Activated naive CD8-positive, alpha-beta T cell treated with anti-CD3 and anti-CD28 coated beads, Interleukin-2, amount 10 ng/mL, durations not matched to agents 7 days and 5 days (primary cell): Measurements from ENCODE around the gene RNU6-7. TPM values are rescaled to one million over a fixed set of nuclear protein-coding genes. Genes with fewer than 3 reads are reported as not detected.

Experiments
- ATAC-seq: fragments of 150-1000 bp; cut with Tn5 transposase; one replicate; pipeline ENCODE4 v1.10.0; 2021; ENCODE audit warnings: low read depth, moderate library complexity
- POLR2A ChIA-PET: fragments of 350-600 bp; sonication (Branson Sonifier 250); formaldehyde crosslinking; loops from one replicate; lab custom pipeline; 2021; ENCODE audit warnings: antibody characterized with exemption; lab: Charles Lee
- DNase-seq: peaks from one replicate; pipeline ENCODE4 v3.0.0; 2021
- H3K27ac Mint-ChIP-seq: one replicate; pipeline ENCODE4 v1.8.0; 2022; ENCODE audit warnings: mild to moderate bottlenecking, mixed read lengths
- H3K27me3 Mint-ChIP-seq: one replicate; pipeline ENCODE4 v1.8.0; 2022; ENCODE audit warnings: mild to moderate bottlenecking, moderate library complexity, mixed read lengths
- H3K36me3 Mint-ChIP-seq: one replicate; pipeline ENCODE4 v1.8.0; 2021; ENCODE audit warnings: mild to moderate bottlenecking, mixed read lengths
- H3K4me1 Mint-ChIP-seq: one replicate; pipeline ENCODE4 v1.8.0; 2021; ENCODE audit warnings: mixed read lengths
- H3K4me3 Mint-ChIP-seq: one replicate; pipeline ENCODE4 v1.8.0; 2022; ENCODE audit warnings: mild to moderate bottlenecking, moderate library complexity, mixed read lengths
- H3K9me3 Mint-ChIP-seq: one replicate; pipeline ENCODE4 v1.8.0; 2021; ENCODE audit warnings: mixed read lengths
- total RNA-seq, 2 experiments: library from RNA; stranded (reverse); gene quantifications; one replicate each; pipeline ENCODE4 v1.2.3, GENCODE V29; 2021

The RNU6-7 gene
- total RNA-seq, 2 experiments from 2014 or later, result not detected

- Mint-ChIP-seq H3K27me3 (peaks cover 17% of the 10 kb centered on the region), H3K4me1 (peaks cover 2% of the 10 kb centered on the region), H3K36me3 (no peaks in the 10 kb centered on the region), H3K9me3 (no peaks in the 10 kb centered on the region), H3K27ac (no peak overlapping the region), H3K4me3 (no peak overlapping the region)
- ATAC-seq (no peak), DNase-seq (no peak)
- POLR2A ChIA-PET, result no interaction called here
Measured at GRCh38 chr14:32195636-32196035, 6.2 kb upstream of the RNU6-7 start.

- peaks cover 14% of the 10 kb centered on the region for H3K4me1 Mint-ChIP-seq
- peaks cover 13% of the 10 kb centered on the region for H3K27me3 Mint-ChIP-seq
- POLR2A ChIA-PET, result interaction anchor here (1.2 kb wide), 1 partner anchor 120 kb away, joined by 4 read pairs; no protein-coding TSS in a partner anchor
- no peaks in the 10 kb centered on the region for H3K36me3 Mint-ChIP-seq
- H3K4me3 Mint-ChIP-seq, result no peak overlapping the region
- no peaks in the 10 kb centered on the region for H3K9me3 Mint-ChIP-seq
- H3K27ac Mint-ChIP-seq, result no peak overlapping the region
- DNase-seq, result no peak
- ATAC-seq, result no peak
Measured at GRCh38 chr14:32197919-32198318, 3.9 kb upstream of the RNU6-7 start.

- POLR2A ChIA-PET, result no interaction called here
- Mint-ChIP-seq H3K4me1 (peaks cover 28% of the 10 kb centered on the region), H3K27me3 (peaks cover 10% of the 10 kb centered on the region), H3K27ac (peak overlapping the region; percentile 99), H3K36me3 (peaks cover 1% of the 10 kb centered on the region), H3K9me3 (no peaks in the 10 kb centered on the region), H3K4me3 (peak overlapping the region; percentile 90)
- no peak for DNase-seq
- ATAC-seq, result no peak
Measured at GRCh38 chr14:32200368-32201192, 1.3 kb upstream of the RNU6-7 start.

- peak overlapping the region; percentile 90 for H3K4me3 Mint-ChIP-seq
- H3K9me3 Mint-ChIP-seq, result no peaks in the 10 kb centered on the region
- peaks cover 34% of the 10 kb centered on the region for H3K4me1 Mint-ChIP-seq
- peak; percentile 55 for ATAC-seq
- POLR2A ChIA-PET, result interaction anchor here (1.4 kb wide), 1 partner anchor 125 kb away, joined by 3 read pairs; no protein-coding TSS in a partner anchor
- H3K27me3 Mint-ChIP-seq, result peaks cover 6% of the 10 kb centered on the region
- H3K36me3 Mint-ChIP-seq, result peaks cover 1% of the 10 kb centered on the region
- DNase-seq, result peak; percentile 79
- H3K27ac Mint-ChIP-seq, result peak overlapping the region; percentile 99
Measured at GRCh38 chr14:32201193-32201815, 541 bp upstream of the RNU6-7 start.

GRCh38 chr14:32202491-32202997, 699 bp downstream of the RNU6-7 start:
- Mint-ChIP-seq H3K4me3 (peak overlapping the region; percentile 90), H3K36me3 (peaks cover 1% of the 10 kb centered on the region), H3K9me3 (no peaks in the 10 kb centered on the region), H3K4me1 (peaks cover 38% of the 10 kb centered on the region), H3K27ac (peak overlapping the region; percentile 99), H3K27me3 (peaks cover 2% of the 10 kb centered on the region)
- POLR2A ChIA-PET, result interaction anchor here (1.4 to 1.5 kb wide), 3 partner anchors 124 to 126 kb away, joined by 3 to 4 read pairs (median 3); no protein-coding TSS in a partner anchor
- ATAC-seq (no peak), DNase-seq (no peak)

GRCh38 chr14:32202998-32203882, 1.4 kb downstream of the RNU6-7 start, which contains the start of gene RNU6-8:
Gene RNU6-8 (minus strand): TSS chr14:32203269.
- POLR2A ChIA-PET, result interaction anchor here (0.8 to 1.5 kb wide), 5 partner anchors 42 to 127 kb away, joined by 3 to 8 read pairs (median 3); no protein-coding TSS in a partner anchor
- H3K27ac Mint-ChIP-seq, result peak within 1 kb of the TSS; percentile 99
- H3K4me1 Mint-ChIP-seq, result peaks cover 38% of the 10 kb centered on the region
- DNase-seq (peak; percentile 88), ATAC-seq (peak; percentile 86)
- peak within 1 kb of the TSS; percentile 90 for H3K4me3 Mint-ChIP-seq
- H3K36me3 Mint-ChIP-seq, result peaks cover 1% of the 10 kb centered on the region
- H3K9me3 Mint-ChIP-seq, result no peaks in the 10 kb centered on the region
- H3K27me3 Mint-ChIP-seq, result peaks cover 7% of the 10 kb centered on the region

- ATAC-seq, result no peak
Measured at GRCh38 chr14:32203928-32204357, 2.1 kb downstream of the RNU6-7 start.

GRCh38 chr14:32205554-32205953, 3.7 kb downstream of the RNU6-7 start:
- no peak for DNase-seq
- H3K27me3 Mint-ChIP-seq, result peaks cover 8% of the 10 kb centered on the region
- no peak overlapping the region for H3K4me3 Mint-ChIP-seq
- H3K4me1 Mint-ChIP-seq, result peaks cover 35% of the 10 kb centered on the region
- no peak overlapping the region for H3K27ac Mint-ChIP-seq
- H3K9me3 Mint-ChIP-seq, result no peaks in the 10 kb centered on the region
- POLR2A ChIA-PET, result no interaction called here
- no peak for ATAC-seq
- peaks cover 1% of the 10 kb centered on the region for H3K36me3 Mint-ChIP-seq

More at GRCh38 chr14:32203928-32204357, 2.1 kb downstream of the RNU6-7 start:
- H3K27me3 Mint-ChIP-seq, result peaks cover 8% of the 10 kb centered on the region
- DNase-seq, result peak; percentile 33
- no peaks in the 10 kb centered on the region for H3K9me3 Mint-ChIP-seq
- H3K4me3 Mint-ChIP-seq, result peak overlapping the region; percentile 90
- H3K4me1 Mint-ChIP-seq, result peaks cover 38% of the 10 kb centered on the region
- peak overlapping the region; percentile 99 for H3K27ac Mint-ChIP-seq
- POLR2A ChIA-PET, result interaction anchor here (0.8 to 1.4 kb wide), 3 partner anchors 42 to 127 kb away, joined by 3 to 8 read pairs (median 3); no protein-coding TSS in a partner anchor
- peaks cover 1% of the 10 kb centered on the region for H3K36me3 Mint-ChIP-seq

- Mint-ChIP-seq H3K9me3 (no peaks in the 10 kb centered on the region), H3K27me3 (peaks cover 8% of the 10 kb centered on the region), H3K4me3 (no peak overlapping the region), H3K27ac (no peak overlapping the region), H3K4me1 (peaks cover 33% of the 10 kb centered on the region), H3K36me3 (peaks cover 1% of the 10 kb centered on the region)
- ATAC-seq, result no peak
- no peak for DNase-seq
- POLR2A ChIA-PET, result no interaction called here
Measured at GRCh38 chr14:32205984-32206383, 4.1 kb downstream of the RNU6-7 start.

- DNase-seq, result no peak
- POLR2A ChIA-PET, result no interaction called here
- peaks cover 1% of the 10 kb centered on the region for H3K36me3 Mint-ChIP-seq
- no peaks in the 10 kb centered on the region for H3K9me3 Mint-ChIP-seq
- H3K27ac Mint-ChIP-seq, result no peak overlapping the region
- H3K4me1 Mint-ChIP-seq, result peaks cover 32% of the 10 kb centered on the region
- no peak overlapping the region for H3K4me3 Mint-ChIP-seq
- ATAC-seq, result no peak
- peaks cover 8% of the 10 kb centered on the region for H3K27me3 Mint-ChIP-seq
Measured at GRCh38 chr14:32206552-32206951, 4.7 kb downstream of the RNU6-7 start.

GRCh38 chr14:32208490-32208889, 6.6 kb downstream of the RNU6-7 start:
- no peak overlapping the region for H3K27ac Mint-ChIP-seq
- POLR2A ChIA-PET, result no interaction called here
- DNase-seq, result no peak
- no peak overlapping the region for H3K4me3 Mint-ChIP-seq
- H3K9me3 Mint-ChIP-seq, result no peaks in the 10 kb centered on the region
- ATAC-seq, result no peak
- no peaks in the 10 kb centered on the region for H3K36me3 Mint-ChIP-seq
- peaks cover 19% of the 10 kb centered on the region for H3K4me1 Mint-ChIP-seq
- peaks cover 6% of the 10 kb centered on the region for H3K27me3 Mint-ChIP-seq

GRCh38 chr14:32209471-32209870, 7.6 kb downstream of the RNU6-7 start:
- no peak overlapping the region for H3K27ac Mint-ChIP-seq
- H3K4me1 Mint-ChIP-seq, result peaks cover 11% of the 10 kb centered on the region
- H3K27me3 Mint-ChIP-seq, result peaks cover 6% of the 10 kb centered on the region
- ATAC-seq, result no peak
- DNase-seq, result no peak
- POLR2A ChIA-PET, result no interaction called here
- H3K4me3 Mint-ChIP-seq, result no peak overlapping the region
- H3K9me3 Mint-ChIP-seq, result no peaks in the 10 kb centered on the region
- H3K36me3 Mint-ChIP-seq, result no peaks in the 10 kb centered on the region
